Measurements from ENCODE around the gene RAB6A. TPM values are rescaled to one million over a fixed set of nuclear protein-coding genes. Genes with fewer than 3 reads are reported as not detected.

Gene RAB6A
- total RNA-seq, 1 experiment from 2014 or later = 121 TPM

DNA sequence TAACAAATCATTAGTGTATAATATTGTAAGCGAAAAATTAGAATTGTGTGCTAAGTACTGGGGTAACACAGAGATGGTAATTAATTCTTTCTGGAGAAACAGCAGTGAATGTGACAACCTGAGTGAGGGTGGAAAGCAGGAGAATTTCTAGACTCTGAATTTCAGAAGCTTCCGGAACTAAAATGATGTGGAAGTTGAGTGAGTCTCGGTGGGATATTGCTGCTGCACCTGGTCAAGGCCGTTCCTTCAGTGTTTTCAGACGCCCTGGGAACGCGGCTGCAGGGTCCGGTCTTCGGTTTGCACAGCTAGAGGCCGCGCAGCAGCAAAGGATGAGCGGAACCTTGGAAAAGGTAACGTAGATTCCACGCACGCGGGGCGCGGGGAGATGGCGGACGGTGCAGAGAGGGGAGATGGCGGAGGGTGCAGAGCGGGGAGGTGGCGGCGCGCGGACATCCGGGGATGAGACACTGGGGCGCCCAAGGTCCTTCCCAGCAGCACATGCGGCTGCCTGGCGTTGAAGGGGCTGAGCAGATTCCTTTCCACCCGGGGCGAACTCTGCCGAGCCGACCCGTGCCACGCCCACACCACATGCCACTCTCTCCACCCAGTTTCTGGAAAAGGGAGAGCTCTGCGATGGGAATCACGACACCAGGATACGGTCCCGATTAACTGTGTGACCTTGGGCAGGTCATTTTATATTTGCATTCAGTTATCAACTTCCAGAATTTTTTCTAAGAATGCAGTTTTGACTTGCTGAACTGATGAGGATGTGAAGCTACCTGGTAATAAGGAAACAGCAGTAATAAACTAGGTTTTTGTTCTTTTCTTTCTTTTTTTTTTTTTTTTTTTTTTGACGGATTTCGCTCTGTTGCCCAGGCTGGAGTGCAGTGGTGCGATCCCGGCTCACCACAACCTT is 27.0 kb upstream of the RAB6A start, which contains the start of gene MRPL48:
MRPL48 (plus strand) TSS at position 232 of the 916 bp plus-strand sequence; CDS start at position 330, 98 bp downstream.
- no peaks in the 10 kb centered on the region for H4K20me1 ChIP-seq (ENCODE audit: insufficient read depth)
- TF ChIP-seq EZH2 (IDR thresholded peaks at IDR 0.05) (no peak), YY1 (IDR thresholded peaks at IDR 0.05; ENCODE audit: extremely low read depth, insufficient replicate concordance, low read depth, low read length) (peak; percentile 86), POLR2A (IDR thresholded peaks at IDR 0.05; ENCODE audit: borderline replicate concordance, extremely low read depth, insufficient read depth, insufficient read length) (peak; percentile 75), ZFX (IDR thresholded peaks at IDR 0.05) (peak; percentile 41; the same call in 1 of the 2 replicates), TCF7L2 (IDR thresholded peaks at IDR 0.05; ENCODE audit: borderline replicate concordance, extremely low read depth, insufficient read depth, insufficient read length) (peak; percentile 57), ZNF274 (IDR thresholded peaks at IDR 0.05; ENCODE audit: low read depth, low read length) (no peak), POLR2AphosphoS5 (IDR thresholded peaks at IDR 0.05; ENCODE audit: low read depth, low read length) (peak; percentile 93)
- TF ChIP-seq, protein P1, sequence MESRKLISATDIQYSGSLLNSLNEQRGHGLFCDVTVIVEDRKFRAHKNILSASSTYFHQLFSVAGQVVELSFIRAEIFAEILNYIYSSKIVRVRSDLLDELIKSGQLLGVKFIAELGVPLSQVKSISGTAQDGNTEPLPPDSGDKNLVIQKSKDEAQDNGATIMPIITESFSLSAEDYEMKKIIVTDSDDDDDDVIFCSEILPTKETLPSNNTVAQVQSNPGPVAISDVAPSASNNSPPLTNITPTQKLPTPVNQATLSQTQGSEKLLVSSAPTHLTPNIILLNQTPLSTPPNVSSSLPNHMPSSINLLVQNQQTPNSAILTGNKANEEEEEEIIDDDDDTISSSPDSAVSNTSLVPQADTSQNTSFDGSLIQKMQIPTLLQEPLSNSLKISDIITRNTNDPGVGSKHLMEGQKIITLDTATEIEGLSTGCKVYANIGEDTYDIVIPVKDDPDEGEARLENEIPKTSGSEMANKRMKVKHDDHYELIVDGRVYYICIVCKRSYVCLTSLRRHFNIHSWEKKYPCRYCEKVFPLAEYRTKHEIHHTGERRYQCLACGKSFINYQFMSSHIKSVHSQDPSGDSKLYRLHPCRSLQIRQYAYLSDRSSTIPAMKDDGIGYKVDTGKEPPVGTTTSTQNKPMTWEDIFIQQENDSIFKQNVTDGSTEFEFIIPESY (IDR thresholded peaks at IDR 0.05; ENCODE audit: extremely low read depth, insufficient replicate concordance, low read length) = no peak
- TF ChIP-seq, protein P2, sequence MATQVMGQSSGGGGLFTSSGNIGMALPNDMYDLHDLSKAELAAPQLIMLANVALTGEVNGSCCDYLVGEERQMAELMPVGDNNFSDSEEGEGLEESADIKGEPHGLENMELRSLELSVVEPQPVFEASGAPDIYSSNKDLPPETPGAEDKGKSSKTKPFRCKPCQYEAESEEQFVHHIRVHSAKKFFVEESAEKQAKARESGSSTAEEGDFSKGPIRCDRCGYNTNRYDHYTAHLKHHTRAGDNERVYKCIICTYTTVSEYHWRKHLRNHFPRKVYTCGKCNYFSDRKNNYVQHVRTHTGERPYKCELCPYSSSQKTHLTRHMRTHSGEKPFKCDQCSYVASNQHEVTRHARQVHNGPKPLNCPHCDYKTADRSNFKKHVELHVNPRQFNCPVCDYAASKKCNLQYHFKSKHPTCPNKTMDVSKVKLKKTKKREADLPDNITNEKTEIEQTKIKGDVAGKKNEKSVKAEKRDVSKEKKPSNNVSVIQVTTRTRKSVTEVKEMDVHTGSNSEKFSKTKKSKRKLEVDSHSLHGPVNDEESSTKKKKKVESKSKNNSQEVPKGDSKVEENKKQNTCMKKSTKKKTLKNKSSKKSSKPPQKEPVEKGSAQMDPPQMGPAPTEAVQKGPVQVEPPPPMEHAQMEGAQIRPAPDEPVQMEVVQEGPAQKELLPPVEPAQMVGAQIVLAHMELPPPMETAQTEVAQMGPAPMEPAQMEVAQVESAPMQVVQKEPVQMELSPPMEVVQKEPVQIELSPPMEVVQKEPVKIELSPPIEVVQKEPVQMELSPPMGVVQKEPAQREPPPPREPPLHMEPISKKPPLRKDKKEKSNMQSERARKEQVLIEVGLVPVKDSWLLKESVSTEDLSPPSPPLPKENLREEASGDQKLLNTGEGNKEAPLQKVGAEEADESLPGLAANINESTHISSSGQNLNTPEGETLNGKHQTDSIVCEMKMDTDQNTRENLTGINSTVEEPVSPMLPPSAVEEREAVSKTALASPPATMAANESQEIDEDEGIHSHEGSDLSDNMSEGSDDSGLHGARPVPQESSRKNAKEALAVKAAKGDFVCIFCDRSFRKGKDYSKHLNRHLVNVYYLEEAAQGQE (IDR thresholded peaks at IDR 0.05; ENCODE audit: low read depth) = no peak
- no peaks in the 10 kb centered on the region for H3K9me2 ChIP-seq (ENCODE audit: insufficient read depth)
- ATAC-seq = peak; percentile 96
- DNase-seq (ENCODE audit: low read depth, low spot score) = peak; percentile 91
- peak within 1 kb of the TSS; percentile 88 for H3K27ac ChIP-seq (ENCODE audit: low read depth, low read length)
- ChIA-PET CTCF (interaction anchor here (0.6 to 1.1 kb wide), 1 partner anchor 143 kb away, joined by 3 read pairs; no protein-coding TSS in a partner anchor), RAD21 (ENCODE audit: low non-redundant PET in 1 of 2, low total read pairs in 2 of 2, uncharacterized antibody in 2 of 2, unreplicated experiment in 2 of 2) (interaction anchor here in 1 of 2 experiments (0.7 kb wide), 1 partner anchor 384 kb away, joined by 3 read pairs; no protein-coding TSS in a partner anchor), POLR2A (interaction anchor here (0.6 to 2.2 kb wide), 8 partner anchors 8 to 143 kb away, joined by 3 to 26 read pairs (median 3); partner anchors contain the start of gene RAB6A)
- BruUV-seq (replicated peaks) = TSS peak; percentile 90
- peaks cover 17 to 22% of the 10 kb centered on the region in 2 experiments for H3K4me1 ChIP-seq (ENCODE audit: control insufficient read depth in 1 of 2, insufficient read depth in 2 of 2, low read length in 2 of 2)
- H3K79me2 ChIP-seq (ENCODE audit: insufficient read depth, low read length) = peaks cover 29% of the 10 kb centered on the region
- no peaks in the 10 kb centered on the region for H3K36me3 ChIP-seq (ENCODE audit: control insufficient read depth in 1 of 2, insufficient read depth in 2 of 2, low read length in 2 of 2)
- no peaks in the 10 kb centered on the region for H3K27me3 ChIP-seq (ENCODE audit: insufficient read depth, low read length)
- H2AFZ ChIP-seq (ENCODE audit: low read depth, low read length, poor library complexity, severe bottlenecking) = peak within 1 kb of the TSS; percentile 13
- intact Hi-C loops (cut with micrococcal nuclease) = loop anchor here (5.0 kb wide), 1 partner anchor 144 kb away; no protein-coding TSS in a partner anchor
- H3K9me3 ChIP-seq (ENCODE audit: control insufficient read depth in 1 of 2, insufficient read depth in 1 of 2, low read depth in 1 of 2, low read length in 2 of 2) = no peaks in the 10 kb centered on the region
- peak within 1 kb of the TSS; percentile 94 for H3K4me2 ChIP-seq (ENCODE audit: low read length)
- peak within 1 kb of the TSS; percentile 97 for H3K9ac ChIP-seq (ENCODE audit: low read length)
- H3K4me3 ChIP-seq (replicated peaks in 1 of 2; ENCODE audit: low read depth in 1 of 2, low read length in 2 of 2) = peak within 1 kb of the TSS; percentile 79 to 88
